Measurements from ENCODE around the gene WDPCP. TPM values are rescaled to one million over a fixed set of nuclear protein-coding genes. Genes with fewer than 3 reads are reported as not detected.

The WDPCP gene
- total and polyA plus RNA-seq, 2 of the 13 experiments (the other 11 are each of a cell fraction or from before 2014, with no cell fraction given) = 2.9 to 5.2 TPM

DNA sequence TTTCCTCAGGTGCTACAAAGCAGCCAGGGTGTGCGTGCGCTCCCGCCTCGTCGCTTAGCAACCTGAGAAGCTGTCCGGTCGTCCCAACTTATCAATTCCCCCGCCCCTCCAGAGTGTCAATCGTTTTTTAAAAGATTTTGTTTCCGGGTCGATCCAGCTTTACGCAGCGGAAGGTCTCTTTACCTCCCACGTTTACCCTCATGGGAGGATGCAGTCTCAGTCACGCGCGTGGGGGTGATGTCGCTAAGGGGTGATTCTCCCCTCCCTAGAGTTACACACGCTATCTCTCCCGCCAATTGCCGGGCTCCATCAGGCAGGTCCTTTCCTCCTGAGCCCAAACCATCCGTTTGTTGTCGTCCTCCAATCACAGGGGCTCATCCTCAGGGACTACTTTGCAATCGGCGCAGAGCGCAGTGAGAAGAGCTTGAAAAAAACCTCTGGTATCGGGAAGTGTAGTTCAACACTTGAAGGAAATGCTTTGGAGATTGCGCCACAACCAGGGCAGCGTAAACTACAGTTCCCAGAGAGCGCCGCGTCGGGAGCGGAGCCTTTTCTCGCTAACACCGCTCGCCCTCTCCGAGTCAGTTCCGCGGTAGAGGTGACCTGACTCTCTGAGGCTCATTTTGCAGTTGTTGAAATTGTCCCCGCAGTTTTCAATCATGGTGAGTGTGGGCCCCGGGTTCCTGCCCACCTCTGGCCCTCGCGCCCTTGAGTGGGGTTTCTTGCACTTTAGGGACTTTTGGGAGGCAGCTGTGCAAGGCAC, at the start of gene WDPCP, which contains the start of gene MDH1 (continued):
- TF ChIP-seq ZSCAN31 (CRISPR knock-in tag; IDR thresholded peaks at IDR 0.05; ENCODE audit: low read depth) = peak; percentile 25; the same call in 1 of the 2 replicates
- no peak; the same call in none of the 2 replicates for TF ChIP-seq ZNF780A (CRISPR knock-in tag; IDR thresholded peaks at IDR 0.05)
- TF ChIP-seq NFYB (CRISPR knock-in tag; IDR thresholded peaks at IDR 0.05) = peak; percentile 92
- peak; percentile 93; the same call in 1 of the 2 replicates for TF ChIP-seq MBNL3 (CRISPR knock-in tag; conservative IDR thresholded peaks at IDR 0.05)
- TF ChIP-seq, protein P1, sequence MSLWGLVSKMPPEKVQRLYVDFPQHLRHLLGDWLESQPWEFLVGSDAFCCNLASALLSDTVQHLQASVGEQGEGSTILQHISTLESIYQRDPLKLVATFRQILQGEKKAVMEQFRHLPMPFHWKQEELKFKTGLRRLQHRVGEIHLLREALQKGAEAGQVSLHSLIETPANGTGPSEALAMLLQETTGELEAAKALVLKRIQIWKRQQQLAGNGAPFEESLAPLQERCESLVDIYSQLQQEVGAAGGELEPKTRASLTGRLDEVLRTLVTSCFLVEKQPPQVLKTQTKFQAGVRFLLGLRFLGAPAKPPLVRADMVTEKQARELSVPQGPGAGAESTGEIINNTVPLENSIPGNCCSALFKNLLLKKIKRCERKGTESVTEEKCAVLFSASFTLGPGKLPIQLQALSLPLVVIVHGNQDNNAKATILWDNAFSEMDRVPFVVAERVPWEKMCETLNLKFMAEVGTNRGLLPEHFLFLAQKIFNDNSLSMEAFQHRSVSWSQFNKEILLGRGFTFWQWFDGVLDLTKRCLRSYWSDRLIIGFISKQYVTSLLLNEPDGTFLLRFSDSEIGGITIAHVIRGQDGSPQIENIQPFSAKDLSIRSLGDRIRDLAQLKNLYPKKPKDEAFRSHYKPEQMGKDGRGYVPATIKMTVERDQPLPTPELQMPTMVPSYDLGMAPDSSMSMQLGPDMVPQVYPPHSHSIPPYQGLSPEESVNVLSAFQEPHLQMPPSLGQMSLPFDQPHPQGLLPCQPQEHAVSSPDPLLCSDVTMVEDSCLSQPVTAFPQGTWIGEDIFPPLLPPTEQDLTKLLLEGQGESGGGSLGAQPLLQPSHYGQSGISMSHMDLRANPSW (CRISPR knock-in tag; IDR thresholded peaks at IDR 0.05; ENCODE audit: borderline replicate concordance) = no peak
- no peak; the same call in 1 of the 2 replicates for TF ChIP-seq ZNF446 (CRISPR knock-in tag; IDR thresholded peaks at IDR 0.05)
- 0 out of 2 replicates have a peak, but pooled peaks have one; percentile 24 for TF ChIP-seq ZNF235 (CRISPR knock-in tag; IDR thresholded peaks at IDR 0.05; ENCODE audit: borderline replicate concordance)
- TF ChIP-seq ZNF260 (CRISPR knock-in tag; IDR thresholded peaks at IDR 0.05; ENCODE audit: borderline replicate concordance, low read depth) = no peak
- no peak for TF ChIP-seq NR3C1 (CRISPR knock-in tag; IDR thresholded peaks at IDR 0.05)
- peak; percentile 79 for TF ChIP-seq HOXA9 (CRISPR knock-in tag; IDR thresholded peaks at IDR 0.05; ENCODE audit: borderline replicate concordance)
- TF ChIP-seq, protein P2, sequence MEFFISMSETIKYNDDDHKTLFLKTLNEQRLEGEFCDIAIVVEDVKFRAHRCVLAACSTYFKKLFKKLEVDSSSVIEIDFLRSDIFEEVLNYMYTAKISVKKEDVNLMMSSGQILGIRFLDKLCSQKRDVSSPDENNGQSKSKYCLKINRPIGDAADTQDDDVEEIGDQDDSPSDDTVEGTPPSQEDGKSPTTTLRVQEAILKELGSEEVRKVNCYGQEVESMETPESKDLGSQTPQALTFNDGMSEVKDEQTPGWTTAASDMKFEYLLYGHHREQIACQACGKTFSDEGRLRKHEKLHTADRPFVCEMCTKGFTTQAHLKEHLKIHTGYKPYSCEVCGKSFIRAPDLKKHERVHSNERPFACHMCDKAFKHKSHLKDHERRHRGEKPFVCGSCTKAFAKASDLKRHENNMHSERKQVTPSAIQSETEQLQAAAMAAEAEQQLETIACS (CRISPR knock-in tag; IDR thresholded peaks at IDR 0.05) = no peak
- no peak for TF ChIP-seq ZNF563 (CRISPR knock-in tag; IDR thresholded peaks at IDR 0.05)
- peak; percentile 85; the same call in 1 of the 2 replicates for TF ChIP-seq ZNF607 (CRISPR knock-in tag; IDR thresholded peaks at IDR 0.05; ENCODE audit: borderline replicate concordance)
- no peak for TF ChIP-seq HNRNPH1 (optimal IDR thresholded peaks at IDR 0.05; ENCODE audit: low read depth, low read length)
- peak; percentile 6; the same call in 1 of the 2 replicates for TF ChIP-seq NRL (CRISPR knock-in tag; IDR thresholded peaks at IDR 0.05; ENCODE audit: borderline replicate concordance)
- TF ChIP-seq NBN (conservative IDR thresholded peaks at IDR 0.05) = no peak
- no peak for TF ChIP-seq HMGA1 (CRISPR knock-in tag; conservative IDR thresholded peaks at IDR 0.05)
- TF ChIP-seq FOXC1 (CRISPR knock-in tag; IDR thresholded peaks at IDR 0.05; ENCODE audit: borderline replicate concordance) = peak; percentile 94
- TF ChIP-seq ZNF788 (CRISPR knock-in tag; IDR thresholded peaks at IDR 0.05; ENCODE audit: borderline replicate concordance) = no peak; the same call in 1 of the 2 replicates
- TF ChIP-seq GPN1 (CRISPR knock-in tag; IDR thresholded peaks at IDR 0.05; ENCODE audit: borderline replicate concordance) = no peak
- TF ChIP-seq JDP2 (CRISPR knock-in tag; IDR thresholded peaks at IDR 0.05; ENCODE audit: borderline replicate concordance) = no peak
- peak; percentile 91; the same call in 1 of the 2 replicates for TF ChIP-seq KDM2A (CRISPR knock-in tag; IDR thresholded peaks at IDR 0.05; ENCODE audit: borderline replicate concordance, low read depth)
- TF ChIP-seq, protein P3, sequence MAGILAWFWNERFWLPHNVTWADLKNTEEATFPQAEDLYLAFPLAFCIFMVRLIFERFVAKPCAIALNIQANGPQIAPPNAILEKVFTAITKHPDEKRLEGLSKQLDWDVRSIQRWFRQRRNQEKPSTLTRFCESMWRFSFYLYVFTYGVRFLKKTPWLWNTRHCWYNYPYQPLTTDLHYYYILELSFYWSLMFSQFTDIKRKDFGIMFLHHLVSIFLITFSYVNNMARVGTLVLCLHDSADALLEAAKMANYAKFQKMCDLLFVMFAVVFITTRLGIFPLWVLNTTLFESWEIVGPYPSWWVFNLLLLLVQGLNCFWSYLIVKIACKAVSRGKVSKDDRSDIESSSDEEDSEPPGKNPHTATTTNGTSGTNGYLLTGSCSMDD (CRISPR knock-in tag; IDR thresholded peaks at IDR 0.05) = no peak
- no peak for TF ChIP-seq ZNF75D (CRISPR knock-in tag; IDR thresholded peaks at IDR 0.05; ENCODE audit: borderline replicate concordance)
- peak; percentile 77; the same call in 1 of the 2 replicates for TF ChIP-seq NFKB2 (CRISPR knock-in tag; IDR thresholded peaks at IDR 0.05; ENCODE audit: borderline replicate concordance)
- TF ChIP-seq ISL2 (CRISPR knock-in tag; IDR thresholded peaks at IDR 0.05) = peak; percentile 78

Data from HepG2 (cell line).